GM23338 (cell line): Measurements from ENCODE around the gene MLXIPL. TPM values are rescaled to one million over a fixed set of nuclear protein-coding genes. Genes with fewer than 3 reads are reported as not detected.

Source experiments
- ATAC-seq: fragments of 200-7000 bp; cut with Tn5 transposase; 3 replicates; pipeline ENCODE4 v1.9.1; 2020
- DNase-seq: peaks from one replicate; pipeline ENCODE4 v3.0.0-alpha.2; 2015; ENCODE audit warnings: low spot score
- H2AFZ ChIP-seq: fragments of 200-600 bp; sonication (generic); 2 replicates; pipeline ENCODE4 v1.8.0; 2016; ENCODE audit warnings: antibody characterized with exemption, mild to moderate bottlenecking, moderate library complexity
- H3F3A ChIP-seq: fragments of 200-600 bp; sonication (generic); replicated peaks from 2 replicates; pipeline ENCODE4 v1.8.0; 2017; ENCODE audit warnings: antibody characterized with exemption, mixed run types, low read depth
- H3K27ac ChIP-seq: fragments of 200-600 bp; sonication (generic); 2 replicates; pipeline ENCODE4 v1.6.1; 2016; ENCODE audit warnings: low read depth
- H3K27me3 ChIP-seq: fragments of 200-600 bp; sonication (generic); 2 replicates; pipeline ENCODE4 v1.8.0; 2016; ENCODE audit warnings: mild to moderate bottlenecking, mixed run types, moderate library complexity; ENCODE audit not compliant: insufficient read depth
- H3K36me3 ChIP-seq: fragments of 200-600 bp; sonication (generic); 2 replicates; pipeline ENCODE4 v1.8.0; 2016; ENCODE audit warnings: mild to moderate bottlenecking; ENCODE audit not compliant: insufficient read depth
- H3K4me1 ChIP-seq: fragments of 200-600 bp; sonication (generic); 2 replicates; pipeline ENCODE4 v1.8.0; 2016; ENCODE audit warnings: mild to moderate bottlenecking, moderate library complexity; ENCODE audit not compliant: insufficient read depth
- H3K4me2 ChIP-seq: fragments of 200-600 bp; sonication (generic); 2 replicates; pipeline ENCODE4 v1.7.1; 2017; ENCODE audit warnings: mixed run types
- H3K4me3 ChIP-seq: fragments of 200-600 bp; sonication (generic); 2 replicates; pipeline ENCODE4 v1.6.1; 2016; ENCODE audit warnings: mixed run types
- H3K79me2 ChIP-seq: fragments of 200-600 bp; sonication (generic); replicated peaks from 2 replicates; pipeline ENCODE4 v1.8.0; 2017; ENCODE audit warnings: mild to moderate bottlenecking; ENCODE audit not compliant: insufficient read depth
- H3K9me2 ChIP-seq: fragments of 200-600 bp; sonication (generic); 2 replicates; pipeline ENCODE4 v1.8.0; 2017; ENCODE audit not compliant: insufficient read depth
- H4K20me1 ChIP-seq: fragments of 200-600 bp; sonication (generic); replicated peaks from 2 replicates; pipeline ENCODE4 v1.8.0; 2017; ENCODE audit warnings: mild to moderate bottlenecking; ENCODE audit not compliant: insufficient read depth
- H3K27ac Mint-ChIP-seq: 2 replicates; pipeline ENCODE4 v1.8.0; 2020; ENCODE audit warnings: inconsistent platforms, mild to moderate bottlenecking, moderate library complexity, mixed read lengths
- H3K27me3 Mint-ChIP-seq: 3 replicates; pipeline ENCODE4 v1.8.0; 2022; ENCODE audit warnings: low read depth, mild to moderate bottlenecking, moderate library complexity, mixed read lengths, inconsistent platforms; ENCODE audit not compliant: insufficient read depth, poor library complexity
- H3K36me3 Mint-ChIP-seq: 3 replicates; pipeline ENCODE4 v1.8.0; 2021; ENCODE audit warnings: low read depth, mild to moderate bottlenecking, inconsistent platforms, moderate library complexity, mixed read lengths
- H3K4me1 Mint-ChIP-seq: 3 replicates; pipeline ENCODE4 v1.8.0; 2020; ENCODE audit warnings: mild to moderate bottlenecking, inconsistent platforms, mixed read lengths
- H3K4me3 Mint-ChIP-seq: 3 replicates; pipeline ENCODE4 v1.8.0; 2021; ENCODE audit warnings: moderate library complexity, mild to moderate bottlenecking, inconsistent platforms, mixed read lengths
- H3K9me3 Mint-ChIP-seq: 3 replicates; pipeline ENCODE4 v1.8.0; 2020; ENCODE audit warnings: moderate library complexity, mild to moderate bottlenecking, inconsistent platforms, mixed read lengths
- CREB1 ChIP-seq: fragments of 250-450 bp; sonication (Bioruptor Pico); IDR thresholded peaks from 2 replicates; pipeline ENCODE4 v1.5.0; 2020; ENCODE audit warnings: low read depth, mild to moderate bottlenecking, moderate library complexity
- CTCF ChIP-seq, 2 experiments: fragments of 200-600 bp in 1 of 2; sonication (generic) in 1 of 2; conservative IDR thresholded peaks; 2 replicates each; pipeline versions ENCODE4 v1.5.1 to v1.6.1; 2016 to 2017; ENCODE audit warnings: antibody characterized with exemption in 2 of 2, low read depth in 2 of 2, mild to moderate bottlenecking in 2 of 2, moderate library complexity in 1 of 2
- EZH2 ChIP-seq: fragments of 200-600 bp; sonication (generic); IDR thresholded peaks from one replicate; pipeline ENCODE4 v1.8.0; 2017; ENCODE audit warnings: antibody characterized with exemption, mild to moderate bottlenecking, low read depth; ENCODE audit not compliant: unreplicated experiment
- EZH2phosphoT487 ChIP-seq: fragments of 200-600 bp; sonication (generic); IDR thresholded peaks from one replicate; pipeline ENCODE4 v1.8.1; 2018; ENCODE audit warnings: antibody characterized with exemption; ENCODE audit not compliant: unreplicated experiment
- JUNB ChIP-seq: IDR thresholded peaks from one replicate; pipeline ENCODE4 v1.6.1; 2016; ENCODE audit warnings: antibody characterized with exemption; ENCODE audit not compliant: unreplicated experiment
- NANOG ChIP-seq: IDR thresholded peaks from 2 replicates; pipeline ENCODE4 v1.6.1; 2016; ENCODE audit warnings: antibody characterized with exemption, borderline replicate concordance
- POLR2AphosphoS5 ChIP-seq: IDR thresholded peaks from 2 replicates; pipeline ENCODE4 v1.6.1; 2016; ENCODE audit warnings: antibody characterized with exemption, low read depth
- STAT1 ChIP-seq: IDR thresholded peaks from one replicate; pipeline ENCODE4 v1.6.1; 2016; ENCODE audit warnings: antibody characterized with exemption; ENCODE audit not compliant: unreplicated experiment
- ZNF114 ChIP-seq: fragments of 250-450 bp; sonication (Bioruptor Pico); IDR thresholded peaks from 2 replicates; pipeline ENCODE4 v1.5.0; 2020; ENCODE audit warnings: mild to moderate bottlenecking, moderate library complexity
- ZNF331 ChIP-seq: fragments of 250-450 bp; sonication (Bioruptor Pico); IDR thresholded peaks from 2 replicates; pipeline ENCODE4 v1.5.0; 2020; ENCODE audit warnings: low read depth, mild to moderate bottlenecking, moderate library complexity
- ZNF462 ChIP-seq: fragments of 250-450 bp; sonication (Bioruptor Pico); IDR thresholded peaks from 2 replicates; pipeline ENCODE4 v1.5.0; 2020; ENCODE audit warnings: mild to moderate bottlenecking, moderate library complexity
- polyA plus RNA-seq: library from polyadenylated mRNA; unstranded; fragments of >200 nt; fragmentation: Nextera tagmentation; extraction: Ambion mirVana; gene quantifications from 2 replicates; pipeline ENCODE4 v1.2.1, GENCODE V29; 2016
- total RNA-seq: library from RNA; depleted of rRNA; stranded (reverse); fragments of >200 nt; shearing (Covaris generic); gene quantifications from 2 replicates; pipeline ENCODE4 v1.2.3, GENCODE V29; 2014
- TF ChIP-seq, protein P1 (sequence below): IDR thresholded peaks from 2 replicates; pipeline ENCODE4 v1.6.1; 2016; ENCODE audit warnings: antibody characterized with exemption
- TF ChIP-seq, protein P2 (sequence below): IDR thresholded peaks from one replicate; pipeline ENCODE4 v1.6.1; 2018; ENCODE audit warnings: antibody characterized with exemption; ENCODE audit not compliant: unreplicated experiment

The MLXIPL gene
- total and polyA plus RNA-seq, 2 experiments from 2014 or later: 13.7 to 25.7 TPM

DNA sequence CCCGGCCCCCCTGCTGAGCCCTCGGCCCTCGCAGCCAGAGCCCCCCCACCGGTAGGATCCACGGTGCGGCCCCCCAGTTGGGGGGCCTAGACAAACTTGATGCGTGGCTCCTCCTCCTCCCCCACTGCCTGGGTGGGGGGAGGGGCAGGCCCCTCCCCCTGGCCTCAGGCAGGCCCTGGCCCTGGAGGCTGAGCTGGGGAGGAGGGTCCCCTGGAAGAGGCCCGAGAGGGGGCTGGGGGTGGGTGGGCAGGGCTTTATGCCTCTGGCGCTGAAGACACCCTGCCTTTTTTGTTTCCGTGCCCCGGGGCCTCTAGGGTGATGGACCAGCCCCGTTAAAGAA is 47.0 kb upstream of the MLXIPL start:
- no peaks in the 10 kb centered on the region for H3K9me2 ChIP-seq
- H3K9me3 Mint-ChIP-seq: no peaks in the 10 kb centered on the region
- 0 out of 2 replicates have a peak, but pooled peaks cover 5% of the 10 kb centered on the region for H3F3A ChIP-seq
- peaks cover 11% of the 10 kb centered on the region for H3K27me3 ChIP-seq
- peaks cover 19% of the 10 kb centered on the region; the same call in 1 of the 2 replicates for H3K4me1 ChIP-seq
- no peak overlapping the region for H3K27ac ChIP-seq
- no peaks in the 10 kb centered on the region for H3K36me3 ChIP-seq
- peaks cover 3% of the 10 kb centered on the region; the same call in 1 of the 3 replicates for H3K36me3 Mint-ChIP-seq
- H4K20me1 ChIP-seq: no peaks in the 10 kb centered on the region; the same call in 1 of the 2 replicates
- H3K4me1 Mint-ChIP-seq: peaks cover 17% of the 10 kb centered on the region; the same call in 2 of the 3 replicates
- DNase-seq: no peak
- H3K79me2 ChIP-seq: no peaks in the 10 kb centered on the region
- 0 out of 2 replicates have a peak overlapping the region, but pooled peaks have one; percentile 47 for H2AFZ ChIP-seq
- no peak overlapping the region for H3K27ac Mint-ChIP-seq
- TF ChIP-seq STAT1: no peak
- no peak for TF ChIP-seq EZH2
- TF ChIP-seq CTCF (conservative IDR thresholded peaks at IDR 0.05; ENCODE audit: low read depth in 2 of 2): no peak
- no peak for TF ChIP-seq JUNB
- TF ChIP-seq POLR2AphosphoS5: no peak
- TF ChIP-seq ZNF331 (CRISPR knock-in tag): no peak
- TF ChIP-seq CREB1: no peak
- no peak for TF ChIP-seq ZNF114 (CRISPR knock-in tag)
- TF ChIP-seq, protein P1, sequence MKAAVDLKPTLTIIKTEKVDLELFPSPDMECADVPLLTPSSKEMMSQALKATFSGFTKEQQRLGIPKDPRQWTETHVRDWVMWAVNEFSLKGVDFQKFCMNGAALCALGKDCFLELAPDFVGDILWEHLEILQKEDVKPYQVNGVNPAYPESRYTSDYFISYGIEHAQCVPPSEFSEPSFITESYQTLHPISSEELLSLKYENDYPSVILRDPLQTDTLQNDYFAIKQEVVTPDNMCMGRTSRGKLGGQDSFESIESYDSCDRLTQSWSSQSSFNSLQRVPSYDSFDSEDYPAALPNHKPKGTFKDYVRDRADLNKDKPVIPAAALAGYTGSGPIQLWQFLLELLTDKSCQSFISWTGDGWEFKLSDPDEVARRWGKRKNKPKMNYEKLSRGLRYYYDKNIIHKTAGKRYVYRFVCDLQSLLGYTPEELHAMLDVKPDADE: no peak
- TF ChIP-seq, protein P2, sequence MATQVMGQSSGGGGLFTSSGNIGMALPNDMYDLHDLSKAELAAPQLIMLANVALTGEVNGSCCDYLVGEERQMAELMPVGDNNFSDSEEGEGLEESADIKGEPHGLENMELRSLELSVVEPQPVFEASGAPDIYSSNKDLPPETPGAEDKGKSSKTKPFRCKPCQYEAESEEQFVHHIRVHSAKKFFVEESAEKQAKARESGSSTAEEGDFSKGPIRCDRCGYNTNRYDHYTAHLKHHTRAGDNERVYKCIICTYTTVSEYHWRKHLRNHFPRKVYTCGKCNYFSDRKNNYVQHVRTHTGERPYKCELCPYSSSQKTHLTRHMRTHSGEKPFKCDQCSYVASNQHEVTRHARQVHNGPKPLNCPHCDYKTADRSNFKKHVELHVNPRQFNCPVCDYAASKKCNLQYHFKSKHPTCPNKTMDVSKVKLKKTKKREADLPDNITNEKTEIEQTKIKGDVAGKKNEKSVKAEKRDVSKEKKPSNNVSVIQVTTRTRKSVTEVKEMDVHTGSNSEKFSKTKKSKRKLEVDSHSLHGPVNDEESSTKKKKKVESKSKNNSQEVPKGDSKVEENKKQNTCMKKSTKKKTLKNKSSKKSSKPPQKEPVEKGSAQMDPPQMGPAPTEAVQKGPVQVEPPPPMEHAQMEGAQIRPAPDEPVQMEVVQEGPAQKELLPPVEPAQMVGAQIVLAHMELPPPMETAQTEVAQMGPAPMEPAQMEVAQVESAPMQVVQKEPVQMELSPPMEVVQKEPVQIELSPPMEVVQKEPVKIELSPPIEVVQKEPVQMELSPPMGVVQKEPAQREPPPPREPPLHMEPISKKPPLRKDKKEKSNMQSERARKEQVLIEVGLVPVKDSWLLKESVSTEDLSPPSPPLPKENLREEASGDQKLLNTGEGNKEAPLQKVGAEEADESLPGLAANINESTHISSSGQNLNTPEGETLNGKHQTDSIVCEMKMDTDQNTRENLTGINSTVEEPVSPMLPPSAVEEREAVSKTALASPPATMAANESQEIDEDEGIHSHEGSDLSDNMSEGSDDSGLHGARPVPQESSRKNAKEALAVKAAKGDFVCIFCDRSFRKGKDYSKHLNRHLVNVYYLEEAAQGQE: no peak
- TF ChIP-seq ZNF462: no peak
- TF ChIP-seq NANOG: no peak
- no peak for TF ChIP-seq EZH2phosphoT487
- no peak overlapping the region for H3K4me3 Mint-ChIP-seq
- peak overlapping the region; percentile 76 for H3K4me2 ChIP-seq
- ATAC-seq: peak; percentile 17
- H3K4me3 ChIP-seq: peak overlapping the region; percentile 49
- peaks cover 16% of the 10 kb centered on the region for H3K27me3 Mint-ChIP-seq
